Measurements from ENCODE around the gene MATN4. TPM values are rescaled to one million over a fixed set of nuclear protein-coding genes. Genes with fewer than 3 reads are reported as not detected.
A peak's percentile ranks its signal among the peaks of the same experiment; 100 is the strongest.

Gene MATN4
- total and polyA plus RNA-seq, 4 donors = 0.14 to 0.49 (median 0.35) TPM

- peak within 1 kb of the TSS; percentile 70 for H3K9ac ChIP-seq (ENCODE audit: insufficient read depth in 1 of 2, low read length in 2 of 2)
- H3K4me3 ChIP-seq = peak within 1 kb of the TSS; percentile 86
- H3K4me1 ChIP-seq (ENCODE audit: control insufficient read depth in 5 of 5, insufficient read depth in 5 of 5, low read length in 5 of 5) = peaks cover 0 to 22% (median 8%) of the 10 kb centered on the region in 5 donors
- H3K9me3 ChIP-seq (ENCODE audit: control insufficient read depth in 4 of 4, insufficient read depth in 3 of 4, low read length in 3 of 4) = no peaks in the 10 kb centered on the region
- 2% methylated on average over 54 to 77 of the region's 77 CpGs for WGBS, 2 donors
- H3K27ac ChIP-seq (ENCODE audit: low read depth in 1 of 2, low read length in 1 of 2) = peak within 1 kb of the TSS; percentile 89 to 96
- ATAC-seq (ENCODE audit: insufficient read depth, low FRiP score) = peak; percentile 77
- no peaks in the 10 kb centered on the region for H3K27me3 ChIP-seq (ENCODE audit: control insufficient read depth in 3 of 3, insufficient read depth in 3 of 3, low read length in 2 of 3)
- DNase-seq = peak; percentile 50 to 72 (median 69)
- no peak for TF ChIP-seq CTCF (IDR thresholded peaks at IDR 0.05; ENCODE audit: control extremely low read depth, extremely low read depth)
- H3K36me3 ChIP-seq (ENCODE audit: control insufficient read depth in 4 of 4, insufficient read depth in 4 of 4, low read length in 4 of 4) = no peaks in the 10 kb centered on the region
Observed at GRCh38 chr20:45347936-45348778, 40.1 kb upstream of the MATN4 start, which contains the start of gene SDC4. TSS of gene SDC4 (minus strand) at chr20:45348424. CDS start at chr20:45348384, 40 bp downstream.

GRCh38 chr20:45347297-45347935 lies 39.3 kb upstream of the MATN4 start:
- 28% methylated on average over 10 of the region's 10 CpGs for WGBS, 2 donors
- DNase-seq = no peak

GRCh38 chr20:45346851-45347250 lies 38.8 kb upstream of the MATN4 start:
- no peak for TF ChIP-seq CTCF (IDR thresholded peaks at IDR 0.05; ENCODE audit: control extremely low read depth, extremely low read depth)
- H3K9ac ChIP-seq (ENCODE audit: insufficient read depth in 1 of 2, low read length in 2 of 2) = peak overlapping the region in 1 of 2 donors; percentile 70
- ATAC-seq (ENCODE audit: insufficient read depth, low FRiP score) (no peak), DNase-seq (no peak)
- H3K9me3 ChIP-seq (ENCODE audit: control insufficient read depth in 4 of 4, insufficient read depth in 3 of 4, low read length in 3 of 4) = no peaks in the 10 kb centered on the region
- WGBS, 2 donors = 64 to 84% methylated on average over 5 of the region's 5 CpGs
- no peaks in the 10 kb centered on the region for H3K27me3 ChIP-seq (ENCODE audit: control insufficient read depth in 3 of 3, insufficient read depth in 3 of 3, low read length in 2 of 3)
- peak overlapping the region; percentile 86 for H3K4me3 ChIP-seq
- H3K27ac ChIP-seq (ENCODE audit: low read depth in 1 of 2, low read length in 1 of 2) = peak overlapping the region; percentile 89 to 96
- peaks cover 0 to 33% (median 10%) of the 10 kb centered on the region in 5 donors for H3K4me1 ChIP-seq (ENCODE audit: control insufficient read depth in 5 of 5, insufficient read depth in 5 of 5, low read length in 5 of 5)
- no peaks in the 10 kb centered on the region for H3K36me3 ChIP-seq (ENCODE audit: control insufficient read depth in 4 of 4, insufficient read depth in 4 of 4, low read length in 4 of 4)

More at GRCh38 chr20:45347297-45347935, 39.3 kb upstream of the MATN4 start:
- H3K27ac ChIP-seq (ENCODE audit: low read depth in 1 of 2, low read length in 1 of 2) = peak overlapping the region; percentile 89 to 96
- H3K4me3 ChIP-seq = peak overlapping the region; percentile 86
- H3K36me3 ChIP-seq (ENCODE audit: control insufficient read depth in 4 of 4, insufficient read depth in 4 of 4, low read length in 4 of 4) = no peaks in the 10 kb centered on the region
- H3K27me3 ChIP-seq (ENCODE audit: control insufficient read depth in 3 of 3, insufficient read depth in 3 of 3, low read length in 2 of 3) = no peaks in the 10 kb centered on the region
- H3K9ac ChIP-seq (ENCODE audit: insufficient read depth in 1 of 2, low read length in 2 of 2) = peak overlapping the region; percentile 70
- H3K4me1 ChIP-seq (ENCODE audit: control insufficient read depth in 5 of 5, insufficient read depth in 5 of 5, low read length in 5 of 5) = peaks cover 0 to 28% (median 8%) of the 10 kb centered on the region in 5 donors
- H3K9me3 ChIP-seq (ENCODE audit: control insufficient read depth in 4 of 4, insufficient read depth in 3 of 4, low read length in 3 of 4) = no peaks in the 10 kb centered on the region
- ATAC-seq (ENCODE audit: insufficient read depth, low FRiP score) = no peak
- TF ChIP-seq CTCF (IDR thresholded peaks at IDR 0.05; ENCODE audit: control extremely low read depth, extremely low read depth) = no peak
